HepG2 (cell line): Measurements from ENCODE around the gene CFAP69. TPM values are rescaled to one million over a fixed set of nuclear protein-coding genes. Genes with fewer than 3 reads are reported as not detected.

Experiments used
- ATF1 ChIP-seq: IDR thresholded peaks from 2 replicates; pipeline ENCODE4 v1.6.1; 2016; ENCODE audit warnings: mild to moderate bottlenecking, control low read depth
- ATM ChIP-seq: fragments of 450-650 bp; IDR thresholded peaks from 2 replicates; pipeline ENCODE4 v1.7.1; 2017; ENCODE audit warnings: mild to moderate bottlenecking, borderline replicate concordance
- BORCS8-MEF2B ChIP-seq: sonication (generic); formaldehyde crosslinking; IDR thresholded peaks from 2 replicates; pipeline ENCODE4 v1.8.0; 2022; ENCODE audit warnings: mild to moderate bottlenecking, missing genetic modification reagents
- CREBL2 ChIP-seq: sonication (generic); formaldehyde crosslinking; IDR thresholded peaks from 2 replicates; pipeline ENCODE4 v1.8.1; 2023; ENCODE audit warnings: missing genetic modification reagents, mild to moderate bottlenecking, borderline replicate concordance
- GPBP1L1 ChIP-seq: sonication (generic); formaldehyde crosslinking; IDR thresholded peaks from 2 replicates; pipeline ENCODE4 v1.5.0; 2020; ENCODE audit warnings: mild to moderate bottlenecking, missing genetic modification reagents
- HBP1 ChIP-seq: IDR thresholded peaks from 2 replicates; pipeline ENCODE4 v1.6.1; 2016; ENCODE audit warnings: low read depth, control low read depth
- MAZ ChIP-seq, 2 experiments: sonication (generic) in 1 of 2; formaldehyde crosslinking in 1 of 2; IDR thresholded peaks; 2 replicates each; pipeline versions ENCODE4 v1.5.0 to v1.6.1; 2012 to 2020; ENCODE audit warnings: low read depth in 2 of 2, mild to moderate bottlenecking in 2 of 2, borderline replicate concordance in 1 of 2, improper control_type of control experiment in 1 of 2, low read length in 1 of 2, missing genetic modification reagents in 1 of 2, moderate library complexity in 1 of 2
- PHF20 ChIP-seq: sonication (generic); formaldehyde crosslinking; IDR thresholded peaks from 2 replicates; pipeline ENCODE4 v1.5.0; 2020; ENCODE audit warnings: mild to moderate bottlenecking, missing genetic modification reagents
- RCOR2 ChIP-seq: IDR thresholded peaks from 2 replicates; pipeline ENCODE4 v1.6.1; 2016; ENCODE audit warnings: missing biosample characterization, missing genetic modification reagents
- REST ChIP-seq, 2 experiments: IDR thresholded peaks; 2 replicates each; pipeline ENCODE4 v1.6.1; 2011 to 2012; ENCODE audit warnings: low read length in 2 of 2, borderline replicate concordance in 1 of 2, low read depth in 1 of 2, mild to moderate bottlenecking in 1 of 2, moderate library complexity in 1 of 2
- REXO4 ChIP-seq: sonication (generic); formaldehyde crosslinking; IDR thresholded peaks from 2 replicates; pipeline ENCODE4 v1.8.0; 2022; ENCODE audit warnings: missing genetic modification reagents, mild to moderate bottlenecking, borderline replicate concordance
- SMARCE1 ChIP-seq: fragments of 450-650 bp; IDR thresholded peaks from 2 replicates; pipeline ENCODE4 v1.6.1; 2017; ENCODE audit warnings: borderline replicate concordance
- SOX5 ChIP-seq: IDR thresholded peaks from 2 replicates; pipeline ENCODE4 v1.6.1; 2016; ENCODE audit warnings: borderline replicate concordance
- SP2 ChIP-seq: sonication (generic); formaldehyde crosslinking; IDR thresholded peaks from 2 replicates; pipeline ENCODE4 v1.5.1; 2020; ENCODE audit warnings: mild to moderate bottlenecking, missing genetic modification reagents
- SRSF1 ChIP-seq: fragments of 200-400 bp; formaldehyde crosslinking; optimal IDR thresholded peaks from 2 replicates; pipeline ENCODE3; 2017; ENCODE audit warnings: mild to moderate bottlenecking, low read depth, low read length, moderate library complexity
- ZBTB8A ChIP-seq: sonication (generic); formaldehyde crosslinking; IDR thresholded peaks from 2 replicates; pipeline ENCODE4 v1.4.0; 2020; ENCODE audit warnings: mild to moderate bottlenecking, low read depth, missing genetic modification reagents, borderline replicate concordance
- ZFX ChIP-seq: sonication (generic); formaldehyde crosslinking; IDR thresholded peaks from 2 replicates; pipeline ENCODE4 v1.4.0; 2020; ENCODE audit warnings: mild to moderate bottlenecking, low read depth, missing genetic modification reagents, moderate library complexity
- ZKSCAN1 ChIP-seq: fragments of 150-350 bp; IDR thresholded peaks from 2 replicates; pipeline ENCODE4 v1.6.1; 2014; ENCODE audit warnings: low read length
- ZNF34 ChIP-seq: sonication (generic); formaldehyde crosslinking; IDR thresholded peaks from 2 replicates; pipeline ENCODE4 v1.4.0; 2020; ENCODE audit warnings: mild to moderate bottlenecking, missing genetic modification reagents, borderline replicate concordance
- ZNF572 ChIP-seq: sonication (generic); formaldehyde crosslinking; IDR thresholded peaks from 2 replicates; pipeline ENCODE4 v1.5.1; 2020; ENCODE audit warnings: mild to moderate bottlenecking, missing genetic modification reagents
- ZNF644 ChIP-seq: IDR thresholded peaks from 2 replicates; pipeline ENCODE4 v1.6.1; 2016; ENCODE audit warnings: low read depth
- polyA plus RNA-seq, 8 experiments: library from polyadenylated mRNA; depleted of rRNA in 3 of 8; stranded (reverse) in 7 of 8; unstranded in 1 of 8; fragments of >200 nt; fragmentation: Illumina TruSeq in 4 of 8; extraction: Trizol in 4 of 8; gene quantifications; 2 replicates each; pipeline versions ENCODE4 v1.2.1 to v1.2.3, GENCODE V29; 2011 to 2016; ENCODE audit warnings: low read depth in 4 of 8, missing spikeins in 1 of 8, mixed read lengths in 1 of 8; ENCODE audit not compliant: insufficient read depth in 1 of 8
- total RNA-seq, 5 experiments: library from RNA; depleted of rRNA; stranded (reverse); fragments of >200 nt; fragmentation: Illumina TruSeq; extraction: Trizol; gene quantifications; 2 replicates each; pipeline ENCODE4 v1.2.3, GENCODE V29; 2016; ENCODE audit warnings: low read depth in 1 of 5

The CFAP69 gene
- total and polyA plus RNA-seq, 2 of the 13 experiments (the other 11 are each of a cell fraction or from before 2014, with no cell fraction given): 2.2 to 4.0 TPM

GRCh38 chr7:90346336-90347125 is 101.6 kb downstream of the CFAP69 start, which contains the start of gene GTPBP10 (continued):
- TF ChIP-seq SP2 (CRISPR knock-in tag) (no peak; the same call in 1 of the 2 replicates), ZKSCAN1 (0 out of 2 replicates have a peak, but pooled peaks have one; percentile 19), RCOR2 (CRISPR knock-in tag) (no peak), PHF20 (CRISPR knock-in tag) (peak; percentile 99), GPBP1L1 (CRISPR knock-in tag) (no peak), REXO4 (CRISPR knock-in tag) (no peak), CREBL2 (CRISPR knock-in tag) (peak; percentile 87; the same call in 1 of the 2 replicates), HBP1 (no peak), ZFX (CRISPR knock-in tag) (peak; percentile 98), ATM (no peak), SMARCE1 (no peak), ATF1 (CRISPR knock-in tag) (peak; percentile 98), ZBTB8A (CRISPR knock-in tag) (no peak), ZNF644 (CRISPR knock-in tag) (0 out of 2 replicates have a peak, but pooled peaks have one; percentile 6), SRSF1 (no peak), BORCS8-MEF2B (CRISPR knock-in tag) (peak; percentile 90), SOX5 (CRISPR knock-in tag) (peak; percentile 55), ZNF572 (CRISPR knock-in tag) (peak; percentile 91; the same call in 1 of the 2 replicates), MAZ (IDR thresholded peaks at IDR 0.05; ENCODE audit: borderline replicate concordance, low read depth, low read length) (0 out of 2 replicates have a peak, but pooled peaks have one; percentile 20), MAZ (CRISPR knock-in tag; IDR thresholded peaks at IDR 0.05; ENCODE audit: low read depth) (no peak), ZNF34 (CRISPR knock-in tag) (no peak), REST (IDR thresholded peaks at IDR 0.05; ENCODE audit: borderline replicate concordance in 1 of 2, low read depth in 1 of 2, low read length in 2 of 2) (no peak; a peak in 1 of 4 replicates)
